ENCODE data around the gene PRL.

The PRL gene

GRCh38 chr6:22239261-22239921 lies 57.4 kb downstream of the PRL start:
- no peak for DNase-seq (ENCODE audit: low read depth)
- no peak for TF ChIP-seq CTCF (IDR thresholded peaks at IDR 0.05; ENCODE audit: low read depth, low read length, missing control alignments)
- H3K4me3 ChIP-seq (ENCODE audit: low read depth, low read length), result no peak overlapping the region

- TF ChIP-seq CTCF (IDR thresholded peaks at IDR 0.05; ENCODE audit: low read depth, low read length, missing control alignments), result no peak
- H3K4me3 ChIP-seq (ENCODE audit: low read depth, low read length), result no peak overlapping the region
- DNase-seq (ENCODE audit: low read depth), result no peak
These were observed 58.0 kb downstream of the PRL start for GRCh38 chr6:22238861-22239260.

GRCh38 chr6:22237526-22237925 lies 59.3 kb downstream of the PRL start:
- no peak for TF ChIP-seq CTCF (IDR thresholded peaks at IDR 0.05; ENCODE audit: low read depth, low read length, missing control alignments)
- DNase-seq (ENCODE audit: low read depth), result no peak

More at GRCh38 chr6:22237526-22237925, 59.3 kb downstream of the PRL start:
- no peak overlapping the region for H3K4me3 ChIP-seq (ENCODE audit: low read depth, low read length)

Measured in GM12864 (cell line).